ENCODE measurements around the gene POTEE.
"Not testable (repeated sequence)": the region's sequence is repeated elsewhere in the genome, so short reads cannot be mapped to it uniquely, and the experiment has no call there.

The POTEE gene

DNA sequence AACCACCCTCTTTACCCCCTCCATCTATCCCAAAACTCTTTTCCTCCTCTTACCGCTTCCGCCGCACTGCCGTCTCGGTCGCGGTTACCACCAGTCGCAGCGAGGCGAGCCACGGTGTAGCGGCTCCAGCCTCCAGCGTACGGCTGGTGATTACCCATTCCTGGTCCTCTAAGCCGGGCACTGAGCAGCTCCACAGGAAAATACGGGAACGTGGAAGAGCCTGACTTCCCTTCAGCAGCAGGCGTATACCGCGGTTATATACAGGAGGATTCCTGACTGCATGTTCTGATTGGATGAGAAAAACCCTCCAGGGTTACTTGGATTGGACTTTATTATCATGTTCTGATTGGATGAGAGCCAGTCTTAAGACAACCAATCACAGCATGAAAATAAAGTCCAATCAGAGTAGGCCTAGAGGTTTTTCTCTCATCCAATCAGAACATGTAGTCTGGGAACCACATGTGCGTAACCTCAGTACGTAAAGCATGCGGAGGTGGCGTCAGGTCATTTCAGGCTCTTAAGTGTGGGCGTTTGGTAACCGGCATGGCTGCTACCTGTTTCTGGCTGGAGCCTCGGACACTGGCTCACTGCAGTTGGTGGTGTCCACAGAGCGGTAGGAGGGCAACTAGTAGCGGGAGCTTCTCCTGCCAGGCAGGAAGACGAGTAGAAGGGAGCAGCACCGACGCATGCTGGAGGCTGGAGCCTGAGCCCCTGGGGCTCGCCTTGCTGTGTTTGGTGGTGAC is at the start of gene POTEE:
Gene POTEE, plus strand, starts transcription at position 507 of the 743 bp plus-strand sequence. CDS start 8,867 bp downstream, outside the sequence.
- not testable (repeated sequence) for DNase-seq

DNA sequence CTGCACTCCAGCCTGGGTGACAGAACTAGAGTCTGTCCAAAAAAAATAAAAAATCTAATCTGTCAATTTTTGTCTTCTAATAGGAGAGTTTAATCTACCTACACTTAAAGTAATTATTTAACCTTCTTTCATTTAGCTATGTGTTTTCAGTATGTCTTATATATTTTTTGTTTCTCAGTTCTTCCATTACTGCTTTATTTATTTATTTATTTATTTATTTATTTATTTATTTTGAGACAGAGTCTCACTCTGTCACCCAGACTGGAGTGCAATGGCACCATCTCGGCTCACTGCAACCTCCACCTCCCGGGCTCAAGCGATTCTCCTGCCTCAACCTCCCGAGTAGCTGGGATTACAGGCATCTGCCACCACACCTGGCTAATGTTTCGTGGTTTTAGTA is 43.8 kb upstream of the POTEE start:
- not testable (repeated sequence) for DNase-seq

DNA sequence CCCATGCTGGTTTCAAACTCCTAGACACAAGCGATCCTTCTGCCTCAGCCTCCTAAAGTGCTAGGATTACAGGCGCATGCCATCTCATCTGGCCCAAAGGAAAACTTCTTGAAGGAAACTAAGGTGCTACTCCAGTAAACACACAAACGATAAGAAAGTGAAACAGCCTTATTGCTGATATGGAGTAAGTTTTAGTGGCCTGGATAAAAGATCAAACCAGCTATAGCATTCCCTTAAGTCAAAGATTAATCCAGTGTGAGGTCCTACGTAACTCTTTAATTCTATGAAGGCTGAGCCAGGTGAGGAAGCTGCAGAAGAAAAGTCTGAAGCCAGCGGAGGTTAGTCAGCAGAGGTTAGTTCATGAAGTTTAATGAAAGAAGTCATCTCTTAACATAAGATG is 40.8 kb upstream of the POTEE start:
- no peak for DNase-seq

DNA sequence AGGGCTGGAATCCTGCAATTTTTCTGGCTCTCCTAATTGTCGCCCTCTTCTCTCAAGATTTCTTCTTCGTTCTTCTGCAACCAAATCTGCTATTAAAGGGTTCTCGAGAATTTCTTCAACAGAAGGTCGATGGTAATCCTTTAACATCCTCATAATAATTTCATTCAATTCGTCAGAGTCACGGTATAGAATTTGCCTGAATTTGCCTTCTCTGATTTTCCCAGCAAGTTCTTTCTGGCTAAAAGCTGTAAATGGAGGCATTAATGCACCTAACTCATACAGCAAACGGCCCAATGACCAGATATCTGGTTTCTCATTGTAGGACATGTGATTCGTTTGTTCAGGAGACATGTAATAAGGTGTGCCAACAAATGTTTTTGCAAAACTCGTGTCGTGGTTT is 31.3 kb upstream of the POTEE start:
- DNase-seq: not testable (repeated sequence)

DNA sequence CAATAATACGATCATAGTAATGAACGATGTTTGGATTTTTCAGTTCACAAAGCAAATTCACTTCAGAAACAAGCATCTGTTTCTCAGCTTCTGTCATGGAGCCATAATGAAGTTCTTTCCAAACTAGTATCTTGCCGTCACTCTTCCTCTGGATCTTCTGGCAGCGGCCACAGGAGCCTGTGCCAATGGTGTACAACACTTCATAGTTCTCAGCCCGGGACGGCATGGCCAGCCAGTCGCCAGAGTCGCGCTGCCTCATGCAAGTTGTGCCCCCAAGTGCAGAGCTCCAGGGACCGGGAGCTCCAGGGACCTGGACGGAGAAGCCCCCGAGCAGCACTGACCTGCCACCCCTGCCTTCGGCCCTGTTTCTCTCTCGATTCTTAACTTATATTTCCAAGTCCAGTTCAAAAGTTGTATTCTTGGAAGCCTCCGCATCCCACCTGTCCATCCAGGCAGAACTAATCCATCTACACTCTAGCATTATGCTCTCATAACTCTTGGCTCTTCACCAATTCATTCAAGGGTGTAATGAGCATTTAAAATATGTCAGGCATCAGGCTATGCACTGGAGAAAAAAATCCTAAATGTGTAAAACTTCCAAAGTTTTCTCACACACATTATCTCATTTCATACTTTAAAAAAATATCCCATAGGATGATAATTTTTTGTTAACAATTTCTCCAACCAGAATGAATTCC is 30.5 kb upstream of the POTEE start:
- DNase-seq: not testable (repeated sequence)

DNA sequence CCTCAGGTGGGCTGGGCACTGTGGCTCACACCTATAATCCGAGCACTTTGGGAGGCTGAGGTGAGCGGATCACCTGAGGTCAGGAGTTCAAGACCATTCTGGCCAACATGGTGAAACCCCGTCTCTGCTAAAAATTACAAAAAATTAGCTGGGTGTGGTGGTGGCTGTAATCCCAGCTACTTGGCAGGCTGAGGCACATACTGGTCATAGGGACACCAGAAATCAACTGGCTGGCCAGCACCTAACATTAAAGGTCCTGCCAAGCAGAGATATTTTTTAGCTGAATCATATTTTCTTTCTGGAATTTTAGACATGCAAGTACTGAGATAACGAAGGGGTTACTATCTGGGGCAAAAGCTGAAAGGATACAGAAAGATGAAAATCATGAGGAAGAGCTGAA is 27.9 kb upstream of the POTEE start:
- DNase-seq: not testable (repeated sequence)

DNA sequence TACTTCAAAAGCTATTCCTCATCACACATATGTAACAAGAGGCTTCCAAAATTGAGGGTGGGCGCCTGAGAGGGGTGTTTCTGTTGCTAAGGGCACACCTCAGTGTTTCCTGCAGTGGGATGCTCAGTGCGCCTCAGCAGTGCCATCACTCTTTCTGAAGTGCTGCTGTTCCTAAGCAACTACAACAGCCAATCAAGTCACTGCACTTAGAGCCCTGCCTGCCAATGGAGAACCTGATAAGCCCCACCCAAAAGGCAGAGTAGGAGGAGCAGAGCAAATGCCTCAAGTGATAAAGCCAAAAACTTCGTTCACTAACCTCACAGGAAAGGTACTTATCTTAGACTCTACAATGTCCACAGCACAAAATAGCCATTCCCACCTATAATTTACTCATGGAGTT is 15.9 kb upstream of the POTEE start:
- DNase-seq: not testable (repeated sequence)

DNA sequence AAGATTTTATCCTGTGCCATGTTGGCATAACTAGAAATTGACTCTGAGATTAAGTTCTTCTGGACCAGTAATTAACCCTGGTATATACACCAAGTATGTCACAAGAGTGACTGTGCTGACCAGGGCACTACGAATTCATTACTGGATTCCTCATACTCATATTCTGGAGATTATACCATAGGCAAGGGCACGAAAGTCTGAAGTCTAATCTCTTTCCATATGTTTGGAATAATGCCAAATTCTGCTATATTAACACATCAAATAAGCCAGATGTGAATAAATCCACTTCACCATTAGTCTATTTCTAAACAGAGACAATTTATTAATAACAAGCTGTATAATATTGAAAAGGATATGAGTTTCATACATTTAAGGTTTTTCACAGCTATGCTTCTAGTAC is 13.2 kb upstream of the POTEE start:
- not testable (repeated sequence) for DNase-seq

DNA sequence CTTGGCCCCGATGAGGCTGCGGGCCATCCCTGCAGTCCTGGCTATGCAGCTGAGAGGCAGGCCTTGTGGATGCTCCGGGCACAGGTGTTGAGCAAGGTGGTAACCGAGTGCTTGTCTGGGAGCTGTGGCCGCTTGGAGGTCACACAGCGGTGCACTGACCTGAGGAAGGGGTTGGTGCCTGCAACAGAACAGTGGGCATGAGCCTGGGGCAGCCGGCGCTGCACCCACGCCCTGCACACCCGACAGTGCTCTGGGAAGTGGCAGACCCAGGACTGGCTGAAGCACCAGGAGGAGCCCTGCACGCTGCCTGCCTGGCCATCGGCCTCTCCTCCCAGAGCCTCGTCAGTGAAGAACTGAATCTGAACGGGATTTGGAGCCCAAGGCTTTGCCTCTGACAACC is 8.2 kb upstream of the POTEE start:
- no peak for DNase-seq

DNA sequence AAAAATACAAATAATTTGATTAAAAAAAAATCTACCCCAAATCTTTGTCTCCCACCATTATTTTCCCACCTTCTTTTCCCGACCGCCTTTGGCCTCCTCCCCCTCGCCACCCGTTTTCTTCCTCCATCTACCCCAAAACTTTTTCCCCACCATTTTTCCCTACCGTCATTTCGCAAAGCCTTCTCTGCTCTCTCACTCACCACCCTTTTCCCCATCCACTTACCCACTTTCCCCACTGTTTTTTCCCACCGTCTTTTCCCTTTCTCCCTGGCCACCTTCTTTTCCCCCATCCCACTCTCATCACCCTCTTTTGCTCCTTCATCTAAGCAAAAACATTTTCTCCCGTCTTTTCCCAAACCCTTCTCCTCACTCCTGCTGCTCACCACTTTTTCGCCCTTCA is 1.5 kb upstream of the POTEE start:
- DNase-seq: not testable (repeated sequence)

DNA sequence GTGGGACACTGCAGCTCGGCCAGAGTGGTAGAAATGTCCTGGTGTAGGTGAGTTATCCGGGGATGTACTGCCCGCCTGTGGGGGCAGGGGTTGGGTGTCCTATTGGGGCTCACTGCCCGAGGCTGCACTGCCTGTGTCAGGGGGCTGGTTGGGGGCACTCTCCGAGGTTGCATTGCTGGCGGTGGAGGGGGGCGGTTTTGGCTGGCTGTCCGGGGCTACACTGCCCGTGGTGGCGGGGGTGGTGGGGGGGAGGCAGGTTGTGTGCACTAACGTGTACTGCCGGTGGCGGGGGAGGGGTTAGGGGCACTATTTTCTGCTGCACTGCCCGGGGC is 403 bp downstream of the POTEE start:
- DNase-seq: not testable (repeated sequence)

DNA sequence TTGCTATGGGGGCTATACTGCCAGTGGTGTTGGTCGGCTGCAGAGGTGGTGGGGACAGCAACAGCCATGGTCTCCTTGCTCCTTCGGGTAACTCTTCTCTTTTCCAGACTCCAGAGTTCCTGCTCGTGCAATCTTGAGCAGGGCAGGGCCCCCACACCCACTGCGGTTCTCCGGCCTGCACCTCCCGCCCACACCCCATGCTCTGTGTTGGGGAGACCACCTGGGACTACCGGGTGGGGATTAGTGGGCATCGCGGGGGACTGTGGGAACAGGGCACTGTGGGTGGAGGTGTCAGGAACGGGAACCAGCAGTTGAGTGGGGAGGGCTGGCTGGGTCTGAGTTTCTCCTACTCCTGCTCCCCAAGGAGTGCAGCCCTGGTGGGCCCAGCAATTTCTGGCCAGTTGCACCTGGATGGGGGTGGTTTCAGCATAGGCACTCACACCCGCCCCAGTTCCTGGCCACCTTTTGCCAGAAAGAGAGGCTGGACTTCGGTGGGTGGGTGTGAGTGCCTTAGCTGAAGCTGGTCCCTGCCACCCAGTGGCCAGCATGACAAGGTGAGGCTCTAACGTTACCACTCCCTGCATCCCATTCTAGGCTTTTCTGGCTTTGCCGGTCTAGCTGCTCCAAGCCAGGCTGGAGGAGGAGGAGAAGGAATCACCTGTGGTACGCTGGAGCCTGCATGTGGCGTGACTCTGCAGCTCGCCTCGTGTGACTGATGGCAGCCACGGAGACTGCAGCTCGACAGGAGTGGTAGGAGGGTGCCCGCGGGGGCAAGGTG is 1.3 kb downstream of the POTEE start:
- not testable (repeated sequence) for DNase-seq

DNA sequence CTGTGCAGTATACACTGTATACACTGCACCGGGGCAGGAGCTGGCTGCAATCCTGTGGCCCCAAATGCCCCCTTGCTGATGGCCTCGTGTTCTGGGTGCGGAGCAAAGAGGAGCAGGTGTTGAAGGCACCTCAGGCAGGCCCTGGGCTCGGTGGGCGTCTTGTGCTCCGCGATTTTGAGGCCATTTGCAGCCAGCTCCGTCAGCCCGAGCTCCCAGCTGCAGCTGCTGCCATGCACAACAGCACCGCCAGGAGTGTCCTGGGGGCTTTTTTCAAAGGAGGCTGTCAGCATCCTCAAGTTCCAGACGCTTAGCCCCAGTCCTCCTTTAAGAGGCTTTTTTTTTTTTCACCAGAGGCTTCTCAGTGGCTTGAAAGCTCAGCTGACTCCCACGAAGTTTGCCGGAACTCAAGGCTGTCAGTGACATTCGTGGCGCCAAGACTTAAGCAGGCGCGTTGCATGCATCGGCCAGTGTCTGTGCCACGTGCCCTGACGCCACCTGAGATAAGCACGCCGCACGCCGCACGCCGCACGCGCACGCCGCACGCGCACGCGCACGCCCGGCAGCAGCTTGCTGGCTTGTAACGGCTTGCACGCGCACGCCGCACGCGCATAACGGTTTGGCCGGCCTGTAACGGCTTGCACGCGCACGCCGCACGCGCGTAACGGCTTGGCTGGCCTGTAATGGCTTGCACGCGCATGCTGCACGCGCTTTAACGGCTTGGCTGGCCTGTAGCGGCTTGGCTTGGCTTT is 8.1 kb downstream of the POTEE start:
- not testable (repeated sequence) for DNase-seq

DNA sequence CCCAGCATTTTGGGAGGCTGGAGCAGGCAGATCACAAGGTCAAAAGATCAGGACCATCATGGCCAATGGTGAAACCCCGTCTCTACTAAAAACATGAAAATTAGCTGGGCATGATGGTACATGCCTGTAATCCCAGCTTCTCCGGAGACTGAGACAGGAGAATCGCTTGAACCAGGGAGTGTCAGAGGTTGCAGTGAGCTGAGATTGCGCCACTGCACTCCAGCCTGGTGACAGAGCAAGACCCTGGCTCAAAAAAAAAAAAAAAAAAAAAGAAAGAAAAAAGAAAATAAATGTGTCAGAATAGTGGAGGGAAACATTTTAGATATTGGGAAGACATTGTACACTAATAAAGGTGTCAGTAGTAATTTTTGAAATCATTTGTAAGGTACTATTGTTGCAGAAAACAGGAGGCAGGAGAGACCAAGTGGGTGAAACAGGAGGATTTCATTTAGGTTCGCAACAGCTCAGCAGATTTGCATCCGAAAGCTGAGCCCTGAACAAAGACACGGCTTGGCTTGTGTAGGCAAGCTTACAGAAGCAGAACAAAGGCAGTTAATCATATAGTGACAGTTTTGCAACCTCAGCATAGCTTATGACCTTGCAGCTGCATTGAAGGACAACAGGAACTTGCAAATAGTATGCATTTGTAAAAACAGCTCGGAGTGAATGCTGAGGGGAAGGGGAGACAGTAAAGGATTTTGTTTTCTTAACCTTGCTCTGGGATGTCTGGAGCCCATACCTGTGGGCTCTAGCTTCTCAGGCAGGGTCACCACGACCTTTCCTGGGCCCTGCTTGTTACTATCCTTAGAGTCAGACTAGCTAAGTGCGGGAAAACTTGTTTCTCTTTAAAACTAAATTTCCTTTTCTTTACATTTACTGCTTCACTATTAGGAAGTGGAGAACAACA is 26.5 kb downstream of the POTEE start:
- DNase-seq: not testable (repeated sequence)
